ENCODE data around the gene ULBP1. TPM values are rescaled to one million over a fixed set of nuclear protein-coding genes. Genes with fewer than 3 reads are reported as not detected.
A peak's percentile ranks its signal among the peaks of the same experiment; 100 is the strongest.

ULBP1 gene
- total and polyA plus RNA-seq, 2 experiments from 2014 or later, result 0.27 TPM

DNA sequence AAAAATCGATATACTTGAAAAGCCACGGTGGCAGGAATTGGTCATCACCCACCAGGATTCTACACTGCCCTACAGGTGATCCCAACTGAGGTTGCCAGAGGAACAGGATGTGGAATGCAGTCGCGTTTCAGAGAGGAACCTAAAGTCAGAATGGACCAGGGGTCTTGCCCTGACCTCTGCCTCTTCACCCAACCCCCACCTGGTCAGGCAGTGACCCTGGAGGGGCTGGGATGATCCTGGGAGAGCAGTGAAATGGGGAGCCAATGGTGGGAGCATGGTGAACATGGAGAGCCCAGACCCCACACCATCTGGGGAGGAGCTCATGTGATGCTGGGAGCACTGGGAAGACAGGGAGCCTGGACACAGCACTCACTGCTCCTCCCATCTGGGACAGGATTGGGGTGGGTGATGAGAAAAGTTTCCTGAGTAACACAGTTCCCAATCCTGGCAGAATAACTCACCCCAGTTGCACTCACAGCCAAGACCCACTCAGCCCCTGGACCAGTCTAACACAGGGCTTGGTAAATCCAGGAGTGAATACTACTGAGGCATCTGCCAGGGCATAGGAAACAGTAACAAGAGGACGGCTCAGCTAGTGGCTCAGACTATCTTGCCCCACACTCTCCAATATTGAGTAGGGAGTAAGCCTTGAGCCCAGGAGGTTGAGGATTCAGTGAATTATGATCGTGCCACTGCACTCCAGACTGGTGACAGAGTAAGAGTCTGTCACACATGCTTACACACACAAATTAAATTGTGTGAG, 23.7 kb upstream of the ULBP1 start:
- no peak for DNase-seq (ENCODE audit: low spot score)
- Histone ChIP-seq H3K4me3 (no peak overlapping the region), H3K27me3 (peaks cover 82% of the 10 kb centered on the region), H3K4me2 (no peak overlapping the region), H3K36me3 (replicated peaks; ENCODE audit: insufficient read depth, low read depth) (no peaks in the 10 kb centered on the region), H2AFZ (no peak overlapping the region), H3K4me1 (ENCODE audit: insufficient read depth) (peaks cover 9% of the 10 kb centered on the region), H3K79me2 (no peaks in the 10 kb centered on the region), H3K27ac (no peak overlapping the region), H3K9me2 (replicated peaks; ENCODE audit: insufficient read depth) (no peaks in the 10 kb centered on the region), H4K20me1 (ENCODE audit: insufficient read depth, poor library complexity, severe bottlenecking) (no peaks in the 10 kb centered on the region), H3K9me3 (ENCODE audit: low read depth) (no peaks in the 10 kb centered on the region)
- no peak for TF ChIP-seq EZH2phosphoT487 (IDR thresholded peaks at IDR 0.05; ENCODE audit: low read depth, severe bottlenecking, unreplicated experiment)
- 37% methylated on average over 6 of the region's 6 CpGs for WGBS (ENCODE audit: low lambda C conversion rate, missing lambda C conversion rate)

DNA sequence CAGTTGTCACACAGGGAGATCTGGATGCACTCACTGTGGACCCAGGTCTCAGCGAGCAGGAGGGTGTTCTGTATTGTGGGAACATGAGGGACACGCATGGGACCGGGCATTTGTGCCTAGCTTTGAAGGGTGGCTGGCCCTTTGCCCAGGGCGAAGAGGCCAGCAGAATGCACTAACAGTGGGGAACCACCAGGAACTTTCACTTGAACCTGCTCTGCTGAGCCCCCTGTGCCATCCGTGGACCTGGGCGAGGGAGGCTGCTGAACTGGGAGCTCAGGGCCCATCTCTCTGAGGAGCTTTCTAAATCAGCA, 23.1 kb upstream of the ULBP1 start:
- peaks cover 9% of the 10 kb centered on the region for H3K4me1 ChIP-seq (ENCODE audit: insufficient read depth)
- no peak overlapping the region for H2AFZ ChIP-seq
- H3K79me2 ChIP-seq, result no peaks in the 10 kb centered on the region
- H3K9me2 ChIP-seq (replicated peaks; ENCODE audit: insufficient read depth), result no peaks in the 10 kb centered on the region
- peaks cover 76% of the 10 kb centered on the region for H3K27me3 ChIP-seq
- TF ChIP-seq CTCF (IDR thresholded peaks at IDR 0.05; ENCODE audit: poor library complexity), result no peak
- H3K4me3 ChIP-seq, result no peak overlapping the region
- WGBS (ENCODE audit: low lambda C conversion rate, missing lambda C conversion rate), result 32% methylated on average over 6 of the region's 6 CpGs
- H4K20me1 ChIP-seq (ENCODE audit: insufficient read depth, poor library complexity, severe bottlenecking), result no peaks in the 10 kb centered on the region
- no peak overlapping the region for H3K4me2 ChIP-seq
- DNase-seq (ENCODE audit: low spot score), result no peak
- no peak overlapping the region for H3K27ac ChIP-seq
- H3K36me3 ChIP-seq (replicated peaks; ENCODE audit: insufficient read depth, low read depth), result no peaks in the 10 kb centered on the region
- no peaks in the 10 kb centered on the region for H3K9me3 ChIP-seq (ENCODE audit: low read depth)

DNA sequence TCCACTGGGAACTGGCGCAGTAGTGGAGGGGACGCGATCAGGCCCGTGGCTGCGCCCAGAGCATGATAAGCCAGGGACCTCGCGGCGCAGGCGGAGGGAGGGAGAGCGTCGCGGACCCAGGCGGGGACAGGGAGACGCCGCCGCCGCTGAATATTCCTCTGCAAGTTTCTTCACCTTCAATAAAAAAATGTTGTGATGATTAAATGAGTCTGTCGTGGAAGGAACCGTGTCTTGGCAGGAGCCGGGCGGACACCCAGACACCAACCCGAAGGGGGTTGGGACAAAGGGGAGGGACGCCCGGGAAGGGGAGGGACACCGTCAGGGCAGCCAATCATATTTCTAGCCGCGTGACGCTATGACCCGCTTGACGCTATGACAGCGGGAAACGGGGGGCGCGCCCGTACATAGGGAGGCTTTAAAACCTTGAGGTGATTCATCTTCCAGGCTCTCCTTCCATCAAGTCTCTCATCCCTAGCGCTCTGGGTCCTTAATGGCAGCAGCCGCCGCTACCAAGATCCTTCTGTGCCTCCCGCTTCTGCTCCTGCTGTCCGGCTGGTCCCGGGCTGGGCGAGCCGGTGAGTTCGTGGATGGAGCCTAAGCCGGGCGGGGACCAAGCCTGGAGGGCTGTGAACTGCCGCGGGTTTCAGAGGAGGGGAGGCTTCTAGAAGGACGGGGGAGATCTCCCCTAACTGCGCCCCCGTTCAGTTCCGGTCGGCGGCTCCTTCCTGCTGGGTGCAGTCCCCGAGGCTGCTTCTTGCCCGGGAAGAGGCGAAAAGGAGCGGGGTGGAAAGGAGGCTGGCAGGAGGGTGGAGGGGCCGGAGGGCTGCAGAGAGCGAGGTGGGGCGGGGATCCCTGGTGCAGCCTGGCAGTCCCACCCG, 21.9 kb upstream of the ULBP1 start, which contains the start of gene ULBP2:
Gene ULBP2 (plus strand): TSS at position 432 of the 878 bp plus-strand sequence. CDS start 59 bp downstream, at position 491.
- 2% methylated on average over 59 of the region's 62 CpGs for WGBS (ENCODE audit: low lambda C conversion rate, missing lambda C conversion rate)
- peak; percentile 91 for DNase-seq (ENCODE audit: low spot score)
- H2AFZ ChIP-seq, result peak within 1 kb of the TSS; percentile 88

More for the DNA sequence above, 21.9 kb upstream of the ULBP1 start, which contains the start of gene ULBP2:
- H3K4me3 ChIP-seq, result peak within 1 kb of the TSS; percentile 93
- peak within 1 kb of the TSS; percentile 98 for H3K4me2 ChIP-seq
- no peaks in the 10 kb centered on the region for H3K9me3 ChIP-seq (ENCODE audit: low read depth)
- H3K4me1 ChIP-seq (ENCODE audit: insufficient read depth), result peaks cover 9% of the 10 kb centered on the region
- H3K9me2 ChIP-seq (replicated peaks; ENCODE audit: insufficient read depth), result no peaks in the 10 kb centered on the region
- peaks cover 64% of the 10 kb centered on the region for H3K27me3 ChIP-seq
- H3K36me3 ChIP-seq (replicated peaks; ENCODE audit: insufficient read depth, low read depth), result no peaks in the 10 kb centered on the region
- no peak for TF ChIP-seq EZH2 (IDR thresholded peaks at IDR 0.05; ENCODE audit: borderline replicate concordance)
- no peak for TF ChIP-seq EZH2phosphoT487 (IDR thresholded peaks at IDR 0.05; ENCODE audit: low read depth, severe bottlenecking, unreplicated experiment)
- TF ChIP-seq CTCF (IDR thresholded peaks at IDR 0.05; ENCODE audit: poor library complexity), result no peak
- no peaks in the 10 kb centered on the region for H4K20me1 ChIP-seq (ENCODE audit: insufficient read depth, poor library complexity, severe bottlenecking)
- no peaks in the 10 kb centered on the region for H3K79me2 ChIP-seq
- H3K27ac ChIP-seq, result no peak within 1 kb of the TSS

All from hepatocyte (in vitro differentiated cells).